ENCODE measurements around the gene GPX4. TPM values are rescaled to one million over a fixed set of nuclear protein-coding genes. Genes with fewer than 3 reads are reported as not detected.

Gene GPX4
- total RNA-seq, 3 donors from 2014 or later = 126 to 187 (median 144) TPM

- no peak for DNase-seq
- Histone ChIP-seq H3K4me3 (no peak overlapping the region), H3K9me3 (no peaks in the 10 kb centered on the region), H3K4me1 (ENCODE audit: low read depth) (peaks cover 12% of the 10 kb centered on the region), H3K36me3 (ENCODE audit: low read depth) (peaks cover 7% of the 10 kb centered on the region)
- ATAC-seq = no peak
- intact Hi-C loops (cut with DNase I, micrococcal nuclease) = loop anchor here (10.0 kb wide), 2 partner anchors 69 to 79 kb away; no protein-coding TSS in a partner anchor
- TF ChIP-seq CTCF (IDR thresholded peaks at IDR 0.05) = no peak
Observed at GRCh38 chr19:1115646-1116420, 12.0 kb downstream of the GPX4 start.

- intact Hi-C loops (cut with DNase I, micrococcal nuclease) = loop anchor here (10.0 kb wide), 2 partner anchors 68 to 78 kb away; no protein-coding TSS in a partner anchor
- peaks cover 7% of the 10 kb centered on the region for H3K36me3 ChIP-seq (ENCODE audit: low read depth)
- DNase-seq (no peak), ATAC-seq (no peak)
- peaks cover 12% of the 10 kb centered on the region for H3K4me1 ChIP-seq (ENCODE audit: low read depth)
- H3K9me3 ChIP-seq = no peaks in the 10 kb centered on the region
- no peak overlapping the region for H3K4me3 ChIP-seq
- TF ChIP-seq CTCF (IDR thresholded peaks at IDR 0.05) = no peak
Observed at GRCh38 chr19:1116726-1117581, 13.2 kb downstream of the GPX4 start.

GRCh38 chr19:1117654-1118053 lies 13.9 kb downstream of the GPX4 start:
- Histone ChIP-seq H3K4me3 (no peak overlapping the region), H3K4me1 (ENCODE audit: low read depth) (peaks cover 8% of the 10 kb centered on the region), H3K36me3 (ENCODE audit: low read depth) (peaks cover 14% of the 10 kb centered on the region), H3K9me3 (no peaks in the 10 kb centered on the region)
- TF ChIP-seq CTCF (IDR thresholded peaks at IDR 0.05) = no peak
- intact Hi-C loops (cut with DNase I, micrococcal nuclease) = loop anchor here (10.0 kb wide), 2 partner anchors 67 to 77 kb away; no protein-coding TSS in a partner anchor
- no peak for ATAC-seq
- no peak for DNase-seq

GRCh38 chr19:1118999-1119398 lies 15.2 kb downstream of the GPX4 start:
- intact Hi-C loops (cut with DNase I, micrococcal nuclease) = loop anchor here (10.0 kb wide), 2 partner anchors 66 to 76 kb away; no protein-coding TSS in a partner anchor
- H3K9me3 ChIP-seq = no peaks in the 10 kb centered on the region
- peaks cover 3% of the 10 kb centered on the region for H3K4me1 ChIP-seq (ENCODE audit: low read depth)
- H3K4me3 ChIP-seq = no peak overlapping the region
- no peak for ATAC-seq
- no peak for TF ChIP-seq CTCF (IDR thresholded peaks at IDR 0.05)
- H3K36me3 ChIP-seq (ENCODE audit: low read depth) = peaks cover 15% of the 10 kb centered on the region
- DNase-seq = peak in 1 of 3 donors; percentile 55

- no peak for ATAC-seq
- no peak overlapping the region for H3K4me3 ChIP-seq
- peaks cover 2% of the 10 kb centered on the region for H3K4me1 ChIP-seq (ENCODE audit: low read depth)
- H3K36me3 ChIP-seq (ENCODE audit: low read depth) = peaks cover 15% of the 10 kb centered on the region
- H3K9me3 ChIP-seq = no peaks in the 10 kb centered on the region
- DNase-seq = no peak
- no peak for TF ChIP-seq CTCF (IDR thresholded peaks at IDR 0.05)
- intact Hi-C loops (cut with DNase I, micrococcal nuclease) = loop anchor here (10.0 kb wide), 3 partner anchors 55 to 75 kb away; partner anchors contain the start of gene SBNO2 (in 1 of the 2)
Observed at GRCh38 chr19:1119475-1120217, 15.9 kb downstream of the GPX4 start.

Measured in mucosa of descending colon (tissue), 3 donors.